Left colon (tissue), 2 donors: ENCODE measurements around the gene NTF3. TPM values are rescaled to one million over a fixed set of nuclear protein-coding genes. Genes with fewer than 3 reads are reported as not detected.

Source experiments
- ATAC-seq: fragments of 200-7000 bp; cut with Tn5 transposase; one replicate; pipeline ENCODE4 v1.9.1; 2020; ENCODE audit warnings: mild to moderate bottlenecking, moderate library complexity
- DNase-seq, 2 donors: peaks; one replicate each; pipeline ENCODE4 v3.0.0-alpha.2; 2020
- intact Hi-C, 2 donors: fragments of 100-400 bp; cut with DNase I in 1 of 2; cut with micrococcal nuclease in 1 of 2; formaldehyde crosslinking; loops; one replicate each; pipeline versions ENCODE4 v1.11.2 to v1.14.0; 2022; cut with DNase I, micrococcal nuclease
- total RNA-seq, 2 donors: library from RNA; stranded (reverse); fragmentation: NEBNext Ultra II Directional; extraction: Animal tissue kit (Norgen Biotek cat#: 25700); gene quantifications; one replicate each; pipeline ENCODE4 v1.2.1, GENCODE V29; 2021
- donor health status: DM: no; HTN: no; CAD: no.
- donor health status: DM: yes; HTN: yes; CAD: no.

Gene NTF3
- total RNA-seq, 2 donors from 2014 or later: 0.40 to 0.59 TPM

- intact Hi-C loops: no loop called here
- no peak for ATAC-seq
- DNase-seq: no peak
Measured at GRCh38 chr12:5451251-5451650, 19.3 kb downstream of the NTF3 start.

- DNase-seq (no peak), ATAC-seq (no peak)
- intact Hi-C loops: no loop called here
Measured at GRCh38 chr12:5452569-5452968, 20.7 kb downstream of the NTF3 start.

- DNase-seq: no peak
- intact Hi-C loops: no loop called here
Measured at GRCh38 chr12:5453466-5453865, 21.6 kb downstream of the NTF3 start.

DNA sequence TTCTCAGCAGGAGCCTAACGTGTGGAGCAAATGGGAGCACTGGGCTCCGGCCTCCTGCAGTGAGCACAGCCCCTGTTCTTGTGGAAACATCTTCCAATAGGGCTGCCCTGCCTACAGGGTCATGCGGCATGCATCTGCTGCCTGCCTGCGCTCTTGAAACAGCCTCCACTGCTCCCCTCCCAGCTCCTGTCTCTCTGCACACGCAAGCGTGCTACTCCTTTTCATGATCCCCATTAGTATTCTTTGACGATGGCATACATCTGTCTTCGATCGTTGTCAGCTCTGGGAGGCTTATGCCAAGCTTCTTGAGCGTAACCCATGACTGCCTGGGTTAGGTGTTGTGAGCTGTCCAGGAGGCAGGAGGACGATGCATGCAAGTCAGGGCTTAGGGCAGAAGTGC is 23.1 kb downstream of the NTF3 start:
- intact Hi-C loops: no loop called here
- ATAC-seq (no peak), DNase-seq (no peak)

More at GRCh38 chr12:5453466-5453865, 21.6 kb downstream of the NTF3 start:
- ATAC-seq: no peak

- intact Hi-C loops: no loop called here
- ATAC-seq (no peak), DNase-seq (no peak)
Measured at GRCh38 chr12:5456030-5456429, 24.1 kb downstream of the NTF3 start.

- DNase-seq (no peak), ATAC-seq (no peak)
- intact Hi-C loops: no loop called here
Measured at GRCh38 chr12:5456906-5457305, 25.0 kb downstream of the NTF3 start.

- no peak for DNase-seq
- ATAC-seq: peak; percentile 53
- intact Hi-C loops: no loop called here
Measured at GRCh38 chr12:5458229-5459050, 26.5 kb downstream of the NTF3 start.

DNA sequence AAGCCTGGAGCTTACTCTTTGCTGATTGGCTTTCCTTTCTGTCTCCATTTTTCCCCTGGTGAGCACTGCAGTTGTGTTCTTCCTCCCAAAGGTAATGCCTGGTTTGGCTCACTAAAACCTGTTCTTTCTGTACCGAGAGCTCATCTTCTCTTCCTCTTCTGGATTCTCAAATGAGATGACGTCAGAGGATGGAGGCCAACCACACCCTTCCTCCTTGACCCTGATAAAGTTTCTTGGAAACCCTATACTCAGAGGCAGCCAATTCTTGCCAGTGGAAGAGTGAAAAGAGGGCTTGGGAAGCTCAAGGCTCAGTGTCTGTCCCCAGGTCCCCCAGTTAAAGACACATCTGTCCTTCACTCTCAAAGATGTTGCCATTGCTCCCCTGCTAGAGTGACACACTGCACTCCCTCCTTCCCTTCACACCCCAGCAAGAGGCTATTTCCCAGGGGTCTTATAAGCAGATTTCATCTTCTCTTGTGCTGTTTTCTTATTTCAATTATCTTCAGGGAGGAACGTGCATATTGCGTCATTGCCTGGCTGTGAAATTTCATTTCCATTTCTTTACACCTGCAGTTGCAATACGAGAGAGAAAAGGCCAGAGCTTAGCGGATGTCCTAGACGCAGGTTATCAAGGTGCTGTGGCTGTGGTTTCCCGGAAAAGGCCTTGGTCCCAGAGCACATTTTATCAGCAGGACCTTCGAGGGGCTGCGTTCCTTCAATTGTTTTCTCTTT is 27.3 kb downstream of the NTF3 start:
- intact Hi-C loops: no loop called here
- DNase-seq (no peak), ATAC-seq (no peak)

GRCh38 chr12:5460817-5461216 is 28.9 kb downstream of the NTF3 start:
- DNase-seq: no peak
- no peak for ATAC-seq
- intact Hi-C loops: no loop called here

GRCh38 chr12:5461966-5462365 is 30.1 kb downstream of the NTF3 start:
- no peak for DNase-seq
- ATAC-seq: no peak
- intact Hi-C loops: no loop called here

GRCh38 chr12:5464096-5464495 is 32.2 kb downstream of the NTF3 start:
- ATAC-seq (no peak), DNase-seq (no peak)
- intact Hi-C loops: no loop called here

- ATAC-seq: no peak
- DNase-seq: no peak
- intact Hi-C loops: no loop called here
Measured at GRCh38 chr12:5465384-5465783, 33.5 kb downstream of the NTF3 start.

GRCh38 chr12:5466521-5466960 is 34.6 kb downstream of the NTF3 start:
- intact Hi-C loops: no loop called here
- DNase-seq: no peak
- no peak for ATAC-seq

DNA sequence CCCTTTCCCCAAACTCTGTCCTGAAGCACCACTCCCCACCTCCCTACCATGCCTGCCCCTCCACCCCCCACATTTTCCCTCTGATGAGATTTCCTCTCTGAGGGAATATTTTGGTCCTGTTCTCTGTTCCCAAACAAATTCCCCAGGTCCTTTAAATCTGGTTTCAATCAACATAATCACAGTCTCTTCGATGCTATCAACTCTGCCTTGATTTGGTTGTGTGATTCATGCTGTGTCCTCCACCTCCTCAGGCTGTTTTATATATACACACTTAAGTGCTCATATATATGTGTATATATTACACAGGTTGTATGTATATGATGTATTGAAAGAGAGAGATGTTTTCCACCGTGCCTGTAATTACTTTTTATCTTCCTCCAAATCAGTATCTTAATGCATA is 36.0 kb downstream of the NTF3 start:
- intact Hi-C loops: no loop called here
- ATAC-seq: no peak
- DNase-seq: no peak

DNA sequence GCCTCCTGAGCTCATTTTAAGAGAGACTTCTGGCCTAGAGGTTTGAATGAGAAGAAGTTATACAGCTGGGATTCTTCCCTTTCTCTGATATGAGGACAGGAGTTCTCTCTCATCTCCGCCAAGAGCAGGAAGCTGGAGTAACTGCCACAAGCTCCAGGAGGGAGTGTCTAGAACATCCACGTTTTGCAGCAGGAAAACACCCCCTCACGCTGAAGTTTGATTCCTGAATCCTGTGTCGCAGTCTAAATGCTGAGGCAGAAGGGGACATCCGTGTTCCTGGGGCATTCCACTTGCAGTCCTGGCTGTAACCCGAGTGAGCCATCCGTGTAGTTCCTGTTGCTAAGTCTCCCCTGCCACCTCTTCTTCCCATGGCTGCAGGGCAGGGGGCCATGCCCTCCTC is 38.3 kb downstream of the NTF3 start:
- DNase-seq (no peak), ATAC-seq (no peak)
- intact Hi-C loops: no loop called here

DNA sequence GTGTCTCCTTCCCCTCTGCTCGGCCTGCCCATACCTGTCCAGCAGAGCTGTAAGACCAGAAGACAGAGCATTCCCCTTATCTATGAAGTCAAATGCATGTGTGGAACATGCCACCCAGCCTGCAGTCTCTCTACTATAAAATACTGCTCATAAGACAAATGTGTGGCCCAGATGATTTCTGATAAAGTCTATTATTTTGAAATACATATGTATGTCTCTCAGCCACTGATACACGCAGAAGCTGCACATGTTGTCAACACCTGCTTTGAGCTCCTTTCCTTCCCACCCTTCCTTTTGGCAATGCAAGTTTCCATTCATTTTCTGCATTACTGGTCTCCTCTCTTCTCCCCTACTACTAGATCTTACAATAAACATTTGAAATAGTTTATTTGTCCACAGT is 38.8 kb downstream of the NTF3 start:
- no peak for ATAC-seq
- intact Hi-C loops: no loop called here
- no peak for DNase-seq

GRCh38 chr12:5473076-5473782 is 41.3 kb downstream of the NTF3 start:
- ATAC-seq (no peak), DNase-seq (no peak)
- intact Hi-C loops: no loop called here

GRCh38 chr12:5473783-5474116 is 41.8 kb downstream of the NTF3 start:
- intact Hi-C loops: no loop called here
- DNase-seq: no peak

DNA sequence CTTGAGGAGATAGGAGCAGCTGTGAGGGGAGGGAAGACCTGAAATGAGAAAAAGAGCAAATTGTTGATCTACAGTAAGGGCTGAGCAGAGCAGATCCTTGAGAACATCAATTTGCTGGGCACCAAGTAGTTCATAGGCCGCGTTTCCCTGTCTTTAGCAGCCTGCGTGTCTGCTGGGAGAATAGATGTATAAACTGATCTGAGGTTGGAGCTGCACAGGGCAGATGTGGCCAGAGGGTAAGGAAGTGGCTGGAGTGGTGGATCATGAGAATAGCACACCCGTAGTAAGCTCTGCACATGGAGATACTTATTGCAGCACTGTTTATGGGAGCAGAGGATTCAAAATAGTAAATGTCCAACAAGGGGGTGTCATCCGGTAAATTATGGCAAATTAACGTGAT is 44.4 kb downstream of the NTF3 start:
- ATAC-seq (no peak), DNase-seq (no peak)
- intact Hi-C loops: no loop called here

More at GRCh38 chr12:5473783-5474116, 41.8 kb downstream of the NTF3 start:
- ATAC-seq: no peak
